ENCODE measurements around the gene DPPA3. TPM values are rescaled to one million over a fixed set of nuclear protein-coding genes. Genes with fewer than 3 reads are reported as not detected.

Gene DPPA3
- total and polyA plus RNA-seq, 2 donors (not counting 3 experiments of a cell fraction or from before 2014, with no cell fraction given): not detected

GRCh38 chr12:7693793-7694192 lies 17.4 kb upstream of the DPPA3 start:
- FAIRE-seq: no peak
- dilution Hi-C loops (cut with MboI; ENCODE audit: extremely low pct_ligation_motif_present, low sequenced_read_pairs): no loop called here
- CTCF ChIA-PET: no interaction called here

More at GRCh38 chr12:7693793-7694192, 17.4 kb upstream of the DPPA3 start:
- no TSS peak for BruUV-seq (replicated peaks)
- Histone ChIP-seq H3K4me2 (ENCODE audit: insufficient read depth, low read length) (no peak overlapping the region), H3K27ac (ENCODE audit: insufficient read depth, low read depth, low read length) (no peak overlapping the region), H3K79me2 (ENCODE audit: control insufficient read depth, insufficient read depth, low read length) (no peaks in the 10 kb centered on the region), H3K27me3 (ENCODE audit: control insufficient read depth in 2 of 2, insufficient read depth in 2 of 2, low read length in 2 of 2) (no peaks in the 10 kb centered on the region), H3K4me1 (ENCODE audit: control insufficient read depth, extremely low read depth, insufficient read depth, low read length) (peaks cover 16% of the 10 kb centered on the region), H2AFZ (ENCODE audit: low read depth, low read length) (no peak overlapping the region), H3K4me3 (replicated peaks in 1 of 3; ENCODE audit: insufficient read depth in 1 of 3, low read depth in 1 of 3, low read length in 3 of 3) (no peak overlapping the region), H3K9me3 (replicated peaks; ENCODE audit: control insufficient read depth, insufficient read depth, low read length) (no peaks in the 10 kb centered on the region), H3K36me3 (ENCODE audit: control insufficient read depth in 2 of 2, extremely low read depth in 1 of 2, insufficient read depth in 2 of 2, low read length in 2 of 2) (no peaks in the 10 kb centered on the region), H3K9me1 (replicated peaks; ENCODE audit: control insufficient read depth, extremely low read depth, insufficient read depth, low read length) (no peaks in the 10 kb centered on the region), H4K20me1 (replicated peaks; ENCODE audit: control insufficient read depth, extremely low read depth, insufficient read depth, low read length) (no peaks in the 10 kb centered on the region), H3K9ac (replicated peaks; ENCODE audit: extremely low read depth, insufficient read depth, low read length) (no peak overlapping the region)
- DNase-seq (ENCODE audit: low read depth, low spot score): no peak
- intact Hi-C loops (cut with micrococcal nuclease): no loop called here
- POLR2A ChIA-PET: interaction anchor here (0.7 kb wide), 1 partner anchor 151 kb away, joined by 5 read pairs; no protein-coding TSS in a partner anchor
- TF ChIP-seq EZH2 (IDR thresholded peaks at IDR 0.05; ENCODE audit: borderline replicate concordance, low read depth, low read length, severe bottlenecking) (no peak), FOS (IDR thresholded peaks at IDR 0.05; ENCODE audit: borderline replicate concordance, insufficient read depth, low read length) (no peak), POLR2AphosphoS5 (IDR thresholded peaks at IDR 0.05; ENCODE audit: insufficient read depth, low read depth, low read length) (no peak), POLR2A (IDR thresholded peaks at IDR 0.05; ENCODE audit: low read depth, low read length) (no peak), JUN (IDR thresholded peaks at IDR 0.05; ENCODE audit: borderline replicate concordance, insufficient read depth, insufficient read length, low read depth) (no peak), GATA2 (IDR thresholded peaks at IDR 0.05; ENCODE audit: insufficient read depth, insufficient read length, low read depth, low read length) (no peak), CTCF (IDR thresholded peaks at IDR 0.05; ENCODE audit: extremely low read depth in 1 of 2, insufficient read depth in 1 of 2, low read depth in 1 of 2, low read length in 2 of 2) (no peak), MYC (IDR thresholded peaks at IDR 0.05; ENCODE audit: low read depth, low read length) (no peak), MAX (IDR thresholded peaks at IDR 0.05; ENCODE audit: insufficient read depth, insufficient read length) (no peak)
